Measurements from ENCODE around the gene ZNF330.

DNA sequence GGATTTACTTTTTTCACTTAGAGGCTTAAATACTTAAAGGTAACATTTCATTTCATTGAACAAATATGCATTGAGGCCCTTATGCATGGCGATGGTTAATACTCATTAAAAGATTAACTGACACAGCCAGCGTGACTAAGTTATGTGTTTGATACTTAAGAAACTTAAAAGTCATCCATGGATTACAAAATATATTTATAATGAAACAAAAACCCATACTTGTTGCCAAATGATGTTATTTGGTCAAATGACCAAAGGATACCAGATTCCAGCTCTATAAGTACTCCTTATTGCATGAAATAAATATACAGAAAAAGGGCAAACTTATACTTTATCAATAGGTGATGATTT is 26.7 kb downstream of the ZNF330 start:
- TF ChIP-seq CTCF (IDR thresholded peaks at IDR 0.05) (no peak), POLR2A (IDR thresholded peaks at IDR 0.05) (no peak)

Data from vagina (tissue), 2 donors.